Fibroblast of lung (primary cell): ENCODE measurements around the gene R3HDM4.

ENCODE experiments used
- EZH2 ChIP-seq: IDR thresholded peaks from 2 replicates; pipeline ENCODE4 v1.5.1; 2012; ENCODE audit warnings: low read length, control low read depth, mild to moderate bottlenecking; ENCODE audit errors: missing control alignments
- TF ChIP-seq, protein P1 (sequence below), 2 donors: IDR thresholded peaks in 1 of 2; conservative IDR thresholded peaks in 1 of 2; 1 replicate in 1 of 2; 2 replicates in 1 of 2; pipeline ENCODE4 v1.5.1; 2011 to 2012; ENCODE audit warnings: low read length in 2 of 2, control low read depth in 1 of 2, inconsistent platforms in 1 of 2, low read depth in 1 of 2, mild to moderate bottlenecking in 1 of 2

DNA sequence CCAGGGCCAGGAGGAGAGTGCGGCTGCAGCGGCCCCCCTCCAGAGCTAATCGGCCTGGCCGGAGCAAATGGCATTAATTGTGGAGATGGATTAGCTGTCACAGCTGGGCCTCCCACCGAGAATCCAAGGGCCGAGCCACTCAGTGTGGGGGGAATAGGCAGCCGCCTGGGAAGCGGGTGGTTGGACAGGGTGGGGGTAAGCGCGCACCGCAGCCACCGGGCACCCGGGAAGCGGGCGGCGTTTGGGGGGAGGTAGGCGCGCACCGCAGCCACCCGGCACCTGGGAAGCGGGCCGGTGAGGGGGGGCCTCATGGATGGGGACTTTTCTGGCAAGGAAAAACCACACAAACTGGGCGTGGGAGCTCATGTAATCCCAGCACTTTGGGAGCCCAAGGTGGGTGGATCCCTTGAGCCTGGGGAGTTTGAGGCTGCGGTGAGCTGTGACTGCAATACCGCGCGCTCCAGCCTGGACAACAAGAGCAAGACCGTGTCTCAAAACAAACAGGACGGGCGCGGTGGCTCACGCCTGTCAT is 9.7 kb downstream of the R3HDM4 start:
- TF ChIP-seq, protein P1, sequence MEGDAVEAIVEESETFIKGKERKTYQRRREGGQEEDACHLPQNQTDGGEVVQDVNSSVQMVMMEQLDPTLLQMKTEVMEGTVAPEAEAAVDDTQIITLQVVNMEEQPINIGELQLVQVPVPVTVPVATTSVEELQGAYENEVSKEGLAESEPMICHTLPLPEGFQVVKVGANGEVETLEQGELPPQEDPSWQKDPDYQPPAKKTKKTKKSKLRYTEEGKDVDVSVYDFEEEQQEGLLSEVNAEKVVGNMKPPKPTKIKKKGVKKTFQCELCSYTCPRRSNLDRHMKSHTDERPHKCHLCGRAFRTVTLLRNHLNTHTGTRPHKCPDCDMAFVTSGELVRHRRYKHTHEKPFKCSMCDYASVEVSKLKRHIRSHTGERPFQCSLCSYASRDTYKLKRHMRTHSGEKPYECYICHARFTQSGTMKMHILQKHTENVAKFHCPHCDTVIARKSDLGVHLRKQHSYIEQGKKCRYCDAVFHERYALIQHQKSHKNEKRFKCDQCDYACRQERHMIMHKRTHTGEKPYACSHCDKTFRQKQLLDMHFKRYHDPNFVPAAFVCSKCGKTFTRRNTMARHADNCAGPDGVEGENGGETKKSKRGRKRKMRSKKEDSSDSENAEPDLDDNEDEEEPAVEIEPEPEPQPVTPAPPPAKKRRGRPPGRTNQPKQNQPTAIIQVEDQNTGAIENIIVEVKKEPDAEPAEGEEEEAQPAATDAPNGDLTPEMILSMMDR (conservative IDR thresholded peaks at IDR 0.05 in 1 of 2, IDR thresholded peaks at IDR 0.05 in 1 of 2; ENCODE audit: low read depth in 1 of 2, low read length in 2 of 2): no peak
- no peak for TF ChIP-seq EZH2
